GM04504 (cell line): ENCODE results near the gene CFAP43.
"Not testable (repeated sequence)": the region's sequence is repeated elsewhere in the genome, so short reads cannot be mapped to it uniquely, and the experiment has no call there.

Experiments used
- DNase-seq: peaks from one replicate; pipeline ENCODE4 v3.0.0-alpha.2; 2012; ENCODE audit warnings: low read depth

Gene CFAP43

GRCh38 chr10:104218751-104219150 is 13.4 kb downstream of the CFAP43 start:
- DNase-seq = no peak

- DNase-seq = no peak
These were observed 15.5 kb downstream of the CFAP43 start for GRCh38 chr10:104216631-104217030.

- DNase-seq = peak; percentile 17
These were observed 22.5 kb downstream of the CFAP43 start for GRCh38 chr10:104209575-104210198.

GRCh38 chr10:104208730-104209129 is 23.4 kb downstream of the CFAP43 start:
- no peak for DNase-seq

- DNase-seq = no peak
These were observed 29.9 kb downstream of the CFAP43 start for GRCh38 chr10:104202231-104202630.

- DNase-seq = no peak
These were observed 30.5 kb downstream of the CFAP43 start for GRCh38 chr10:104201636-104202035.

GRCh38 chr10:104199567-104199966 is 32.6 kb downstream of the CFAP43 start:
- DNase-seq = no peak

- DNase-seq = no peak
These were observed 34.8 kb downstream of the CFAP43 start for GRCh38 chr10:104197364-104197763.

GRCh38 chr10:104195706-104196105 is 36.5 kb downstream of the CFAP43 start:
- DNase-seq = no peak

GRCh38 chr10:104193787-104194186 is 38.4 kb downstream of the CFAP43 start:
- DNase-seq = no peak

GRCh38 chr10:104190695-104191094 is 41.5 kb downstream of the CFAP43 start:
- no peak for DNase-seq

- no peak for DNase-seq
These were observed 48.5 kb downstream of the CFAP43 start for GRCh38 chr10:104183682-104184081.

- not testable (repeated sequence) for DNase-seq
These were observed 58.0 kb downstream of the CFAP43 start for GRCh38 chr10:104174136-104174535.

GRCh38 chr10:104170610-104171254 is 61.4 kb downstream of the CFAP43 start:
- no peak for DNase-seq

GRCh38 chr10:104155591-104155990 is 76.6 kb downstream of the CFAP43 start:
- no peak for DNase-seq

GRCh38 chr10:104151737-104152136 is 80.4 kb downstream of the CFAP43 start:
- no peak for DNase-seq

GRCh38 chr10:104150139-104150538 is 82.0 kb downstream of the CFAP43 start:
- no peak for DNase-seq

- no peak for DNase-seq
These were observed 85.3 kb downstream of the CFAP43 start for GRCh38 chr10:104146882-104147281.

GRCh38 chr10:104144931-104145330 is 87.2 kb downstream of the CFAP43 start:
- no peak for DNase-seq

GRCh38 chr10:104143829-104144228 is 88.3 kb downstream of the CFAP43 start:
- no peak for DNase-seq

- DNase-seq = no peak
These were observed 90.1 kb downstream of the CFAP43 start for GRCh38 chr10:104142081-104142480.

- DNase-seq = no peak
These were observed 92.9 kb downstream of the CFAP43 start for GRCh38 chr10:104139221-104139620.

GRCh38 chr10:104138131-104138530 is 94.0 kb downstream of the CFAP43 start:
- no peak for DNase-seq

- DNase-seq = no peak
These were observed 102.1 kb downstream of the CFAP43 start for GRCh38 chr10:104130041-104130440.
